Activated naive CD4-positive, alpha-beta T cell treated with anti-CD3 and anti-CD28 coated beads, Interleukin-2, amount 50 U/mL, for 72 hours (primary cell): ENCODE measurements around the gene PCDHA3. TPM values are rescaled to one million over a fixed set of nuclear protein-coding genes. Genes with fewer than 3 reads are reported as not detected.
"Not testable (repeated sequence)": the region's sequence is repeated elsewhere in the genome, so short reads cannot be mapped to it uniquely, and the experiment has no call there.

ENCODE experiments used
- ATAC-seq, 2 donors: fragments of 150-1000 bp; cut with Tn5 transposase; 2 replicates each; pipeline ENCODE4 v1.10.0; 2021; ENCODE audit warnings: mild to moderate bottlenecking in 2 of 2, moderate library complexity in 2 of 2
- DNase-seq, 2 donors: peaks; one replicate each; pipeline ENCODE4 v3.0.0; 2021 to 2022; ENCODE audit warnings: low spot score in 2 of 2
- H3K27ac Mint-ChIP-seq, 2 donors: one replicate each; pipeline ENCODE4 v1.8.0; 2022; ENCODE audit warnings: mild to moderate bottlenecking in 2 of 2, mixed read lengths in 2 of 2
- H3K36me3 Mint-ChIP-seq, 2 donors: one replicate each; pipeline ENCODE4 v1.8.0; 2022; ENCODE audit warnings: mixed read lengths in 2 of 2
- H3K9me3 Mint-ChIP-seq, 2 donors: one replicate each; pipeline ENCODE4 v1.8.0; 2022; ENCODE audit warnings: mixed read lengths in 2 of 2
- total RNA-seq, 2 donors: library from RNA; stranded (reverse); gene quantifications; one replicate each; pipeline ENCODE4 v1.2.3, GENCODE V29; 2022

PCDHA3 gene
- total RNA-seq, 2 donors from 2014 or later: not detected

DNA sequence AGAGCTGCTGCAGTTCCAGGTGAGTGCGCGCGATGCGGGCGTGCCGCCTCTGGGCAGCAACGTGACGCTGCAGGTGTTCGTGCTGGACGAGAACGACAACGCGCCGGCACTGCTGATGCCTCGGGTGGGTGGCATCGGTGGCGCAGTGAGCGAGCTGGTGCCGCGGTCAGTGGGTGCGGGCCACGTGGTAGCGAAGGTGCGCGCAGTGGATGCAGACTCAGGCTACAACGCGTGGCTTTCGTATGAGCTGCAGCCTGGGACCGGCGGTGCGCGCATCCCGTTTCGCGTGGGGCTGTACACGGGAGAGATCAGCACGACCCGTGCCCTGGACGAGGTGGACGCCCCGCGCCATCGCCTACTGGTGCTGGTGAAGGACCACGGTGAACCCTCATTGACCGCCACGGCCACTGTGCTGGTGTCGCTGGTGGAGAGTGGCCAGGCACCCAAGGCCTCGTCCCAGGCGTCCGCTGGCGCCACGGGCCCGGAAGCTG lies 2.0 kb downstream of the PCDHA3 start:
- no peak for DNase-seq
- H3K36me3 Mint-ChIP-seq: peaks cover 19 to 48% of the 10 kb centered on the region in 2 donors
- H3K27ac Mint-ChIP-seq: no peak overlapping the region
- no peak for ATAC-seq
- H3K9me3 Mint-ChIP-seq: peaks cover 9 to 31% of the 10 kb centered on the region in 2 donors

DNA sequence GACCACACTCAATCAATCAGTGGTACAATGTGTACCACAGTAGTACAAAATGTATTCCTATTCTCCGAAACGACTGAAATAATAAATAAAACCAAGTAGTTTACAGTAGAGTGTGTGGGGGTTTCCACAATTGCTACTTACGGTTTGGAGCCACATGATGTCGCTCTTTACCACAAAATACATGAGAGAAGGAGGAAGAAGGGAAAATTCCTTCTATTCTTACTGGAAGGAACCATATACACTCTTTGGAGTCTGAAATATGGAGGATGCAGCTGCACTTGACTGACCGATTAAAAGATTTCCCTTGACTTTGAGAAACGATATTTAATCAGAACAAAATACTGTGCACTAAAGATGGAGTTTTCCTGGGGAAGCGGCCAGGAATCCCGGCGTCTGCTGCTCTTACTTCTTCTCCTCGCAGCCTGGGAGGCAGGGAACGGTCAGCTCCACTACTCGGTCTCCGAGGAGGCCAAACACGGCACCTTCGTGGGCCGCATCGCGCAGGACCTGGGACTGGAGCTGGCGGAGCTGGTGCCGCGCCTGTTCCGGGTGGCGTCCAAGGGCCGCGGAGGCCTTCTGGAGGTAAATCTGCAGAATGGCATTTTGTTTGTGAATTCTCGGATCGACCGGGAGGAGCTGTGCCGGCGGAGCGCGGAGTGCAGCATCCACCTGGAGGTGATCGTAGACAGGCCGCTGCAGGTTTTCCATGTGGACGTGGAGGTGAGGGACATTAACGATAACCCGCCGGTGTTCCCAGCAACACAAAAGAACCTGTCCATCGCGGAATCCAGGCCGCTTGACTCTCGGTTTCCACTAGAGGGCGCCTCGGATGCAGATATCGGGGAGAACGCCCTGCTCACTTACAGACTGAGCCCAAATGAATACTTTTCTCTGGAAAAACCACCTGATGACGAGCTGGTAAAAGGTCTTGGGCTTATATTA lies 6.2 kb downstream of the PCDHA3 start, which contains the start of gene PCDHA4:
Gene PCDHA4 (plus strand): TSS at position 235 of the 942 bp plus-strand sequence.
- peak within 1 kb of the TSS in 1 of 2 donors; percentile 10 for H3K27ac Mint-ChIP-seq
- no peak for ATAC-seq

DNA sequence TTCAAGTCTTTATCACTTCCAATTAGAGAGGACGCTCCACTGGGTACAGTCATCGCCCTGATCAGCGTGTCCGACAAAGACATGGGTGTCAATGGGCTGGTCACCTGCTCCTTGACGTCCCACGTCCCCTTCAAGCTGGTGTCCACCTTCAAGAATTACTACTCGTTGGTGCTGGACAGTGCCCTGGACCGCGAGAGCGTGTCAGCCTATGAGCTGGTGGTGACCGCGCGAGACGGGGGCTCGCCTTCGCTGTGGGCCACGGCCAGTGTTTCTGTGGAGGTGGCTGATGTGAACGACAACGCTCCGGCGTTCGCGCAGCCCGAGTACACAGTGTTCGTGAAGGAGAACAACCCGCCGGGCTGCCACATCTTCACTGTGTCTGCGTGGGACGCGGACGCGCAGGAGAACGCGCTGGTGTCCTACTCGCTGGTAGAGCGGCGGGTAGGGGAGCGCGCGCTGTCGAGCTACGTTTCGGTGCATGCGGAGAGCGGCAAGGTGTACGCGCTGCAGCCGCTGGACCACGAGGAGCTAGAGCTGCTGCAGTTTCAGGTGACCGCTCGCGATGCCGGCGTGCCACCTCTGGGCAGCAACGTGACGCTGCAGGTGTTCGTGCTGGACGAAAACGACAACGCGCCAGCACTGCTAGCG lies 7.5 kb downstream of the PCDHA3 start:
- DNase-seq, ATAC-seq, H3K27ac Mint-ChIP-seq: not testable (repeated sequence)
- H3K9me3 Mint-ChIP-seq: peaks cover 16 to 47% of the 10 kb centered on the region in 2 donors
- peaks cover 13 to 61% of the 10 kb centered on the region in 2 donors for H3K36me3 Mint-ChIP-seq

More for the DNA sequence above, 6.2 kb downstream of the PCDHA3 start, which contains the start of gene PCDHA4:
- peaks cover 4 to 40% of the 10 kb centered on the region in 2 donors for H3K9me3 Mint-ChIP-seq
- H3K36me3 Mint-ChIP-seq: peaks cover 14 to 56% of the 10 kb centered on the region in 2 donors
- DNase-seq: peak in 1 of 2 donors; percentile 37

DNA sequence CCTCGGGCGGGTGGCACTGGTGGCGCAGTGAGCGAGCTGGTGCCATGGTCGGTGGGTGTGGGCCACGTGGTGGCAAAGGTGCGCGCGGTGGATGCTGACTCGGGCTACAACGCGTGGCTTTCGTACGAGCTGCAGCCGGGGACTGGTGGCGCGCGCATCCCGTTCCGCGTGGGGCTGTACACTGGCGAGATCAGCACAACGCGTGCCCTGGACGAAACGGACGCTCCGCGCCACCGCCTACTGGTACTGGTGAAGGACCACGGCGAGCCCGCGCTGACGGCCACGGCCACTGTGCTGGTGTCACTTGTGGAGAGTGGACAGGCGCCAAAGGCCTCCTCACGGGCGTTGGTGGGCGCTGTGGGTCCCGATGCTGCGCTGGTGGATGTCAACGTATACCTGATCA lies 8.0 kb downstream of the PCDHA3 start:
- ATAC-seq (no peak), DNase-seq (no peak)
- Mint-ChIP-seq H3K36me3 (peaks cover 13 to 58% of the 10 kb centered on the region in 2 donors), H3K9me3 (peaks cover 17 to 42% of the 10 kb centered on the region in 2 donors), H3K27ac (no peak overlapping the region)

DNA sequence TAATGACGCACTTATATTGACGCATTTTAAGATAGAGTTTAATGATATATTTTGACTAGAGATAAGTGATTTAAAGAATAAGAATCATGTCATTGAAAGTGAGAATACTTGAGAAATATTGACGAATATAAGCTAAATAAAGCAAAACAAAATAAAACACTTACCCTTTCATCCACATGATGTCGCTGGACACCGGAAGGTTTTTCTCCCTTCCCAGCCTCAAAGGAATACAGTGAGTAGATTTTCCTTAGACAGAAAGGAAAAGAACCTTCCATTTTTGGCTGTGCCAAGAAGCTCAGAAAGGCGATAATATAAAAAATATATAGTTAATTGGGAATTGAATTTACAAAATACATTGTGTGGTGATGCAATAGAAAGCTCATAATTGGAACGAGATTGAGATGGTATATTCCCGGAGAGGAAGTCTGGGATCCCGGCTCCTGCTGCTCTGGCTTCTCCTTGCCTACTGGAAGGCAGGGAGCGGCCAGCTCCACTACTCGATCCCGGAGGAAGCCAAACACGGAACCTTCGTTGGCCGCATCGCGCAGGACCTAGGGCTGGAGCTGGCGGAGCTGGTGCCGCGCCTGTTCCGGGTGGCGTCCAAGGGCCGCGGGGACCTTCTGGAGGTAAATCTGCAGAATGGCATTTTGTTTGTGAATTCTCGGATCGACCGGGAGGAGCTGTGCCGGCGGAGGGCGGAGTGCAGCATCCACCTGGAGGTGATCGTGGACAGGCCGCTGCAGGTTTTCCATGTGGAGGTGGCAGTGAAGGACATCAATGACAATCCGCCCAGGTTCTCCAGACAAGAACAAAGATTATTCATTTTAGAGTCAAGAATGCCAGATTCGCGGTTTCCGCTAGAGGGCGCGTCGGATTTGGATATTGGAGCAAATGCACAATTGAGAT lies 20.8 kb downstream of the PCDHA3 start, which contains the start of gene PCDHA5:
Gene PCDHA5 (plus strand): TSS at position 239 of the 906 bp plus-strand sequence.
- ATAC-seq: no peak
- no peak within 1 kb of the TSS for H3K27ac Mint-ChIP-seq
- peaks cover 11 to 29% of the 10 kb centered on the region in 2 donors for H3K36me3 Mint-ChIP-seq
- H3K9me3 Mint-ChIP-seq: peaks cover 5 to 7% of the 10 kb centered on the region in 2 donors
- DNase-seq: peak in 1 of 2 donors; percentile 36

DNA sequence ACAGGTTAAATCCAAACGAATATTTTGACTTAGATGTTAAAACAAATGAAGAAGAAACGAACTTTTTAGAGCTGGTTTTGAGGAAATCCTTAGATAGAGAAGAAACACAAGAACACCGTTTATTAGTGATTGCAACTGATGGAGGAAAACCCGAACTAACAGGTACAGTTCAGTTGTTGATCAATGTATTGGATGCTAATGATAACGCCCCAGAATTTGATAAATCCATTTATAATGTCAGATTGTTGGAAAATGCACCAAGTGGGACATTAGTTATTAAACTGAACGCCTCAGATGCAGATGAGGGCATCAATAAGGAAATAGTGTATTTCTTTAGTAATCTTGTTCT lies 21.4 kb downstream of the PCDHA3 start:
- DNase-seq (no peak), ATAC-seq (no peak)
- no peak overlapping the region for H3K27ac Mint-ChIP-seq
- H3K36me3 Mint-ChIP-seq: peaks cover 11 to 32% of the 10 kb centered on the region in 2 donors
- H3K9me3 Mint-ChIP-seq: peaks cover 5% of the 10 kb centered on the region in 2 donors

DNA sequence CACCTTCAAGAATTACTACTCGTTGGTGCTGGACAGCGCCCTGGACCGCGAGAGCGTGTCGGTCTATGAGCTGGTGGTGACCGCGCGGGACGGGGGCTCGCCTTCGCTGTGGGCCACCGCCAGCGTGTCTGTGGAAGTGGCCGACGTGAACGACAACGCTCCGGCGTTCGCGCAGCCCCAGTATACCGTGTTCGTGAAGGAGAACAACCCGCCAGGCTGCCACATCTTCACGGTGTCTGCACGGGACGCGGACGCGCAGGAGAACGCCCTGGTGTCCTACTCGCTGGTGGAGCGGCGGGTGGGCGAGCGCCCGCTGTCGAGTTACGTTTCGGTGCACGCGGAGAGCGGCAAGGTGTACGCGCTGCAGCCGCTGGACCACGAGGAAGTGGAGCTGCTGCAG lies 22.1 kb downstream of the PCDHA3 start:
- not testable (repeated sequence) for H3K9me3 Mint-ChIP-seq, DNase-seq, ATAC-seq, H3K27ac Mint-ChIP-seq
- H3K36me3 Mint-ChIP-seq: peaks cover 16 to 33% of the 10 kb centered on the region in 2 donors

DNA sequence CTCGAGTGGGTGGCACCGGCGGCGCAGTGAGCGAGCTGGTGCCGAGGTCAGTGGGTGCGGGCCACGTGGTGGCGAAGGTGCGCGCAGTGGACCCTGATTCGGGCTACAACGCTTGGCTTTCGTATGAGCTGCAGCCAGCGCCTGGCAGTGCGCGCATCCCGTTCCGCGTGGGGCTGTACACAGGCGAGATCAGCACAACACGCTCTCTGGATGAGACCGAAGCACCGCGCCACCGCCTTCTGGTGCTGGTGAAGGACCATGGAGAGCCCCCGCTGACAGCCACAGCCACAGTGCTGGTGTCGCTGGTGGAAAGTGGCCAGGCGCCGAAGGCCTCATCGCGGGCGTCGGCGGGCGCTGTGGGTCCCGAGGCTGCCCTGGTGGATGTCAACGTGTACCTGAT lies 22.6 kb downstream of the PCDHA3 start:
- peaks cover 8 to 10% of the 10 kb centered on the region in 2 donors for H3K9me3 Mint-ChIP-seq
- no peak overlapping the region for H3K27ac Mint-ChIP-seq
- H3K36me3 Mint-ChIP-seq: peaks cover 21 to 38% of the 10 kb centered on the region in 2 donors
- DNase-seq: no peak
- ATAC-seq: no peak

DNA sequence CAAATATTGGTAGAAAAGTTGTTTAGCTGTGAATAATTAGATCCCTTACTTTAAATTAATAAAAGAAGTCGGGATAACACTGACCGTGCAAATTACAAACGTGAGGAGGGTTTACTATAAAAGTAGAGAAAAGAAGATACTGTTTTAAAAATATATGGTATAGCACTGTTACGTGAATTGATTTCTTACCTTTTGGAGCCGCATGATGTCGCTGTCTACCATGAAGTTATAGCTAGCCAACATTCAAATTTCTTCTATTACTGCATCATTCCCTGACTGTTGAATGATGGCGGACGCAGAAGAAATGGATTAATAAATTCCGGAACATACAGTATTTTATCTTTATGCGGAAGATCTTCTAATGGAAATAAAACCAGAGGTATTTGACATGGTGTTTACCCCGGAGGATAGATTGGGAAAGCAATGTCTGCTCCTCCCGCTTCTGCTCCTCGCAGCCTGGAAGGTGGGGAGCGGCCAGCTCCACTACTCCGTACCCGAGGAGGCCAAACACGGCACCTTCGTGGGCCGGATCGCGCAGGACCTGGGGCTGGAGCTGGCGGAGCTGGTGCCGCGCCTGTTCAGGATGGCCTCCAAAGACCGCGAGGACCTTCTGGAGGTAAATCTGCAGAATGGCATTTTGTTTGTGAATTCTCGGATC lies 27.0 kb downstream of the PCDHA3 start, which contains the start of gene PCDHA6:
Gene PCDHA6 (plus strand): TSS at position 257 of the 658 bp plus-strand sequence. CDS start 132 bp downstream, at position 389.
- Mint-ChIP-seq H3K9me3 (peaks cover 13 to 14% of the 10 kb centered on the region in 2 donors), H3K27ac (no peak within 1 kb of the TSS), H3K36me3 (peaks cover 25 to 48% of the 10 kb centered on the region in 2 donors)
- no peak for ATAC-seq
- no peak for DNase-seq

DNA sequence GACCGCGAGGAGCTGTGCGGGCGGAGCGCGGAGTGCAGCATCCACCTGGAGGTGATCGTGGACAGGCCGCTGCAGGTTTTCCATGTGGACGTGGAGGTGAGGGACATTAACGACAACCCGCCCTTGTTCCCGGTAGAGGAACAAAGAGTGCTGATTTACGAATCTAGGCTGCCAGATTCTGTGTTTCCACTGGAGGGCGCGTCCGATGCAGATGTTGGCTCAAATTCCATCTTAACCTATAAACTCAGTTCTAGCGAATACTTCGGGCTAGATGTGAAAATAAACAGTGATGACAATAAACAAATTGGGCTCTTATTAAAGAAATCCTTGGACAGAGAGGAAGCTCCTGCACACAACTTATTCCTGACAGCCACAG lies 27.5 kb downstream of the PCDHA3 start:
- ATAC-seq: no peak
- Mint-ChIP-seq H3K36me3 (peaks cover 25 to 47% of the 10 kb centered on the region in 2 donors), H3K27ac (no peak overlapping the region), H3K9me3 (peaks cover 15 to 16% of the 10 kb centered on the region in 2 donors)
- DNase-seq: no peak

DNA sequence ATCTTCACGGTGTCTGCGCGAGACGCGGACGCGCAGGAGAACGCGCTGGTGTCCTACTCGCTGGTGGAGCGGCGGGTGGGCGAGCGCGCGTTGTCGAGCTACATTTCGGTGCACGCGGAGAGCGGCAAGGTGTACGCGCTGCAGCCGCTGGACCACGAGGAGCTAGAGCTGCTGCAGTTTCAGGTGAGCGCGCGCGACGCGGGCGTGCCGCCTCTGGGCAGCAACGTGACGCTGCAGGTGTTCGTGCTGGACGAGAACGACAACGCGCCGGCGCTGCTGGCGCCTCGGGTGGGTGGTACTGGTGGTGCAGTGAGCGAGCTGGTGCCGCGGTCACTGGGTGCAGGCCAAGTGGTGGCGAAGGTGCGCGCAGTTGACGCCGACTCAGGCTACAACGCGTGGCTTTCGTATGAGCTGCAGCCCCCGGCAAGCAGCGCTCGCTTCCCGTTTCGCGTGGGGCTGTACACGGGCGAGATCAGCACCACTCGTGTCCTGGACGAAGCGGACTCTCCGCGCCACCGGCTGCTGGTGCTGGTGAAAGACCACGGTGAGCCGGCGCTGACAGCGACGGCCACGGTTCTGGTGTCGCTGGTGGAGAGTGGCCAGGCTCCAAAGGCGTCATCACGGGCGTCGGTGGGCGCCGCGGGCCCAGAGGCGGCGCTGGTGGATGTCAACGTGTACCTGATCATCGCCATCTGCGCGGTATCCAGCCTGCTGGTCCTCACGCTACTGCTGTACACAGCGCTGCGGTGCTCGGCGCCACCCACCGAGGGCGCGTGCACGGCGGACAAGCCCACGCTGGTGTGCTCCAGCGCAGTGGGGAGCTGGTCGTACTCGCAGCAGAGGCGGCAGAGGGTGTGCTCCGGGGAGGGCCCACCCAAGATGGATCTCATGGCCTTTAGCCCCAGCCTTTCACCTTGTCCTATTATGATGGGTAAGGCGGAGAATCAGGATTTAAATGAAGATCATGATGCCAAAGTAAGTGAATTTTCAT lies 28.9 kb downstream of the PCDHA3 start:
- not testable (repeated sequence) for DNase-seq, H3K27ac Mint-ChIP-seq, ATAC-seq
- H3K9me3 Mint-ChIP-seq: peaks cover 19 to 21% of the 10 kb centered on the region in 2 donors
- H3K36me3 Mint-ChIP-seq: peaks cover 30 to 50% of the 10 kb centered on the region in 2 donors

DNA sequence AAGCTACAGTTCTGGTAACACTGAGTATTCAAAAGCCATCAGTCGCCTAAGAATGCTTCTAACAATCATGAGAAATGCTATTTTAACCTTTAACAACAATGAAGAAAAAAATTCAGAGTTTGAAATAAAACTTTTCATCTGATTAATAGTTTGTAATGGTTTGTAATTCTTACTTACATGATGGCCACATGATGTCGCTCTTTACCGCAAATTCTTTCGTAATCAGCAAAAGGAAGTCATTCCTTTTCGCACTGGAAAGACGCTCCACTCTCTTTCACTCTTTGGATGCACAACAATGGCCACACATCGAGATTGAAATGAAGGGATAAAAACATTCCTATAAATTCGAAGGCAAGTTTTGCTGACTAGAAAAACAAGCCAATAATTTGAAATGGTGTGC lies 33.1 kb downstream of the PCDHA3 start, which contains the start of gene PCDHA7:
Gene PCDHA7 (plus strand): TSS at position 277 of the 400 bp plus-strand sequence. CDS start 115 bp downstream, at position 392.
- DNase-seq (no peak), ATAC-seq (no peak)
- peaks cover 10 to 29% of the 10 kb centered on the region in 2 donors for H3K9me3 Mint-ChIP-seq
- peaks cover 21 to 42% of the 10 kb centered on the region in 2 donors for H3K36me3 Mint-ChIP-seq
- no peak within 1 kb of the TSS for H3K27ac Mint-ChIP-seq

DNA sequence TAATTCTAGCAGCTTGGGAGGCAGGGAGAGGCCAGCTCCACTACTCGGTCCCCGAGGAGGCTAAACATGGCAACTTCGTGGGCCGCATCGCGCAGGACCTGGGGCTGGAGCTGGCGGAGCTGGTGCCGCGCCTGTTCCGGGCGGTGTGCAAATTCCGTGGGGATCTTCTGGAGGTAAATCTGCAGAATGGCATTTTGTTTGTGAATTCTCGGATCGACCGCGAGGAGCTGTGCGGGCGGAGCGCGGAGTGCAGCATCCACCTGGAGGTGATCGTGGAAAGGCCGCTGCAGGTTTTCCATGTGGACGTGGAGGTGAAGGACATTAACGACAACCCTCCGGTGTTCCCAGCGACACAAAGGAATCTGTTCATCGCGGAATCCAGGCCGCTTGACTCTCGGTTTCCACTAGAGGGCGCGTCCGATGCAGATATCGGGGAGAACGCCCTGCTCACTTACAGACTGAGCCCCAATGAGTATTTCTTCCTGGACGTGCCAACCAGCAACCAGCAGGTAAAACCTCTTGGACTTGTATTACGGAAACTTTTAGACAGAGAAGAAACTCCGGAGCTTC lies 33.7 kb downstream of the PCDHA3 start:
- Mint-ChIP-seq H3K9me3 (peaks cover 11 to 24% of the 10 kb centered on the region in 2 donors), H3K36me3 (peaks cover 15 to 38% of the 10 kb centered on the region in 2 donors)
- not testable (repeated sequence) for DNase-seq, H3K27ac Mint-ChIP-seq, ATAC-seq
